A549 (cell line): ENCODE measurements around the gene CCDC137.

Experiments used
- CHD4 ChIP-seq: fragments of 200-600 bp; sonication (generic); IDR thresholded peaks from 2 replicates; pipeline ENCODE4 v1.6.1; 2016; ENCODE audit warnings: antibody characterized with exemption, mild to moderate bottlenecking, borderline replicate concordance
- ESRRA ChIP-seq: fragments of 150-350 bp; IDR thresholded peaks from 2 replicates; pipeline ENCODE4 v1.6.1; 2014; ENCODE audit warnings: mild to moderate bottlenecking, low read length, borderline replicate concordance
- JUN ChIP-seq, 2 experiments: fragments of >200 bp; sonication (Bioruptor Twin); formaldehyde crosslinking; IDR thresholded peaks; 2 replicates in 1 of 2; 3 replicates in 1 of 2; pipeline ENCODE4 v1.6.1; 2016 to 2017
- RNF2 ChIP-seq: fragments of 200-600 bp; sonication (generic); IDR thresholded peaks from 2 replicates; pipeline ENCODE4 v1.6.1; 2016; ENCODE audit warnings: low read depth, mild to moderate bottlenecking, antibody characterized with exemption, moderate library complexity, borderline replicate concordance
- ZC3H11A ChIP-seq: fragments of 450-650 bp; IDR thresholded peaks from 2 replicates; pipeline ENCODE4 v1.6.1; 2014; ENCODE audit warnings: antibody characterized with exemption, mild to moderate bottlenecking
- TF ChIP-seq, protein P1 (sequence below): fragments of >200 bp; sonication (Bioruptor Twin); formaldehyde crosslinking; IDR thresholded peaks from 3 replicates; pipeline ENCODE4 v1.5.1; 2016
- TF ChIP-seq, protein P2 (sequence below): fragments of 250-450 bp; sonication (Bioruptor Pico); IDR thresholded peaks from 2 replicates; pipeline ENCODE4 v1.5.0; 2021; ENCODE audit warnings: mild to moderate bottlenecking, moderate library complexity, borderline replicate concordance
- TF ChIP-seq, protein P3 (sequence below): fragments of 200-600 bp; sonication (generic); IDR thresholded peaks from 2 replicates; pipeline ENCODE4 v1.6.1; 2016; ENCODE audit warnings: antibody characterized with exemption, mild to moderate bottlenecking, moderate library complexity

DNA sequence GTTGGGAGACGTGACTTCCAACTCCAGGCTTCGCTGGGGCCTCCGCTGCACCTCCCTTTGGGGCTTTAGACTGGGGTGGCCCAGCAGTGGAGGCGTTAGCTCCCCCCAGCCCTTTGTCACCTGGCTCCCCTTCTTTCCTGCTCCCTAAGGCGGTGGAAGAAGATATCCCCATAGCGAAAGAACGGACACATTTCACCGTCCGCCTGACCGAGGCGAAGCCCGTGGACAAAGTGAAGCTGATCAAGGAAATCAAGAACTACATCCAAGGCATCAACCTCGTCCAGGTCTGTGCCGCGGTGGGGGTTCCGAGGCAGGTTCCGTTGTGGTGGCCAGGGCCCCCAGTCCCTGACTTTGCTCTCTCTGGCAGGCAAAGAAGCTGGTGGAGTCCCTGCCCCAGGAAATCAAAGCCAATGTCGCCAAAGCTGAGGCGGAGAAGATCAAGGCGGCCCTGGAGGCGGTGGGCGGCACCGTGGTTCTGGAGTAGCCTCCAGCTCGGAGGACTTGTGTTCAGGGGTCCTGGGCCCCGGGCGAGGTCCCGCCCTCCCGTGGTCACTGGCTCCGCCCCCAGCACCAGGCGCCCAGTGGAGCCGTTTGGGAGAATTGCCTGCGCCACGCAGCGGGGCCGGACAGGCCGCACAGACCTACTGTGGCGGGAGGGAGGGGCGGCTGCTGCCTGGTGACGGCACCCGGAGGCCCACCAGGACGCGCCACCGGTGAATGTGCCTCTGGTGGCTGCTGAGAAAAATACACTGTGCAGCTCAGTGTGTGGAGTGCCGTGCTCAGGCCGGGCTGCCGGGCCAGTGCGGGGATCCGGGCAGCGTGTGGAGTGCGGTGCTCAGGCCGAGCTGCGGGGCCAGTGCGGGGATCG, 40.5 kb downstream of the CCDC137 start:
- TF ChIP-seq, protein P1, sequence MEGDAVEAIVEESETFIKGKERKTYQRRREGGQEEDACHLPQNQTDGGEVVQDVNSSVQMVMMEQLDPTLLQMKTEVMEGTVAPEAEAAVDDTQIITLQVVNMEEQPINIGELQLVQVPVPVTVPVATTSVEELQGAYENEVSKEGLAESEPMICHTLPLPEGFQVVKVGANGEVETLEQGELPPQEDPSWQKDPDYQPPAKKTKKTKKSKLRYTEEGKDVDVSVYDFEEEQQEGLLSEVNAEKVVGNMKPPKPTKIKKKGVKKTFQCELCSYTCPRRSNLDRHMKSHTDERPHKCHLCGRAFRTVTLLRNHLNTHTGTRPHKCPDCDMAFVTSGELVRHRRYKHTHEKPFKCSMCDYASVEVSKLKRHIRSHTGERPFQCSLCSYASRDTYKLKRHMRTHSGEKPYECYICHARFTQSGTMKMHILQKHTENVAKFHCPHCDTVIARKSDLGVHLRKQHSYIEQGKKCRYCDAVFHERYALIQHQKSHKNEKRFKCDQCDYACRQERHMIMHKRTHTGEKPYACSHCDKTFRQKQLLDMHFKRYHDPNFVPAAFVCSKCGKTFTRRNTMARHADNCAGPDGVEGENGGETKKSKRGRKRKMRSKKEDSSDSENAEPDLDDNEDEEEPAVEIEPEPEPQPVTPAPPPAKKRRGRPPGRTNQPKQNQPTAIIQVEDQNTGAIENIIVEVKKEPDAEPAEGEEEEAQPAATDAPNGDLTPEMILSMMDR: no peak
- TF ChIP-seq ESRRA (no peak), ZC3H11A (no peak), CHD4 (no peak), JUN (IDR thresholded peaks at IDR 0.05) (no peak; a peak in 2 of 5 replicates), RNF2 (no peak)
- TF ChIP-seq, protein P2, sequence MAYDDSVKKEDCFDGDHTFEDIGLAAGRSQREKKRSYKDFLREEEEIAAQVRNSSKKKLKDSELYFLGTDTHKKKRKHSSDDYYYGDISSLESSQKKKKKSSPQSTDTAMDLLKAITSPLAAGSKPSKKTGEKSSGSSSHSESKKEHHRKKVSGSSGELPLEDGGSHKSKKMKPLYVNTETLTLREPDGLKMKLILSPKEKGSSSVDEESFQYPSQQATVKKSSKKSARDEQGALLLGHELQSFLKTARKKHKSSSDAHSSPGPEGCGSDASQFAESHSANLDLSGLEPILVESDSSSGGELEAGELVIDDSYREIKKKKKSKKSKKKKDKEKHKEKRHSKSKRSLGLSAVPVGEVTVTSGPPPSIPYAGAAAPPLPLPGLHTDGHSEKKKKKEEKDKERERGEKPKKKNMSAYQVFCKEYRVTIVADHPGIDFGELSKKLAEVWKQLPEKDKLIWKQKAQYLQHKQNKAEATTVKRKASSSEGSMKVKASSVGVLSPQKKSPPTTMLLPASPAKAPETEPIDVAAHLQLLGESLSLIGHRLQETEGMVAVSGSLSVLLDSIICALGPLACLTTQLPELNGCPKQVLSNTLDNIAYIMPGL (CRISPR knock-in tag): no peak
- TF ChIP-seq, protein P3, sequence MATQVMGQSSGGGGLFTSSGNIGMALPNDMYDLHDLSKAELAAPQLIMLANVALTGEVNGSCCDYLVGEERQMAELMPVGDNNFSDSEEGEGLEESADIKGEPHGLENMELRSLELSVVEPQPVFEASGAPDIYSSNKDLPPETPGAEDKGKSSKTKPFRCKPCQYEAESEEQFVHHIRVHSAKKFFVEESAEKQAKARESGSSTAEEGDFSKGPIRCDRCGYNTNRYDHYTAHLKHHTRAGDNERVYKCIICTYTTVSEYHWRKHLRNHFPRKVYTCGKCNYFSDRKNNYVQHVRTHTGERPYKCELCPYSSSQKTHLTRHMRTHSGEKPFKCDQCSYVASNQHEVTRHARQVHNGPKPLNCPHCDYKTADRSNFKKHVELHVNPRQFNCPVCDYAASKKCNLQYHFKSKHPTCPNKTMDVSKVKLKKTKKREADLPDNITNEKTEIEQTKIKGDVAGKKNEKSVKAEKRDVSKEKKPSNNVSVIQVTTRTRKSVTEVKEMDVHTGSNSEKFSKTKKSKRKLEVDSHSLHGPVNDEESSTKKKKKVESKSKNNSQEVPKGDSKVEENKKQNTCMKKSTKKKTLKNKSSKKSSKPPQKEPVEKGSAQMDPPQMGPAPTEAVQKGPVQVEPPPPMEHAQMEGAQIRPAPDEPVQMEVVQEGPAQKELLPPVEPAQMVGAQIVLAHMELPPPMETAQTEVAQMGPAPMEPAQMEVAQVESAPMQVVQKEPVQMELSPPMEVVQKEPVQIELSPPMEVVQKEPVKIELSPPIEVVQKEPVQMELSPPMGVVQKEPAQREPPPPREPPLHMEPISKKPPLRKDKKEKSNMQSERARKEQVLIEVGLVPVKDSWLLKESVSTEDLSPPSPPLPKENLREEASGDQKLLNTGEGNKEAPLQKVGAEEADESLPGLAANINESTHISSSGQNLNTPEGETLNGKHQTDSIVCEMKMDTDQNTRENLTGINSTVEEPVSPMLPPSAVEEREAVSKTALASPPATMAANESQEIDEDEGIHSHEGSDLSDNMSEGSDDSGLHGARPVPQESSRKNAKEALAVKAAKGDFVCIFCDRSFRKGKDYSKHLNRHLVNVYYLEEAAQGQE: no peak
